ENCODE measurements around the gene UCK2. TPM values are rescaled to one million over a fixed set of nuclear protein-coding genes. Genes with fewer than 3 reads are reported as not detected.
A peak's percentile ranks its signal among the peaks of the same experiment; 100 is the strongest.

UCK2 gene
- total RNA-seq, 1 donor from 2014 or later = 30.3 TPM

DNA sequence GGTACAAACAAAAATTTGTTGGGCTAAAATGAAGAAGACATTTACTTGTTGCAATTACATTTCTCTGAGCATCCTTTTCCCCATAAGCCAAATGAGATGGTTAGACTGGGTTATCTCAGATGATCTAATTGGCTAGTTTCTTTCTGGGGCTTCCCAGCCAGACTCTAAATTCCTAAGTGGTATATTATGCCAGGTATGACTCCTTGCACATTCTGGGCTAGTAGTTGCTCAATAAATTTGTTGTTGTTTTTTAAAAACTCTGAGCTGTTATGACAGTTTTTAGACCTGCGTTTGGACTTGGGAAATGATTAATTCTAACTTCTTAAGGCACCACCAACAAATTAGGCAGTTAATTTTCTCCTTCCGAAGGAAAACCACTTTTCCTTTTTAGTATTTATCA lies 66.1 kb downstream of the UCK2 start:
- Histone ChIP-seq H3K27me3 (no peaks in the 10 kb centered on the region), H3K4me3 (no peak overlapping the region), H3K27ac (no peak overlapping the region), H3K9me3 (no peaks in the 10 kb centered on the region), H3K4me1 (peaks cover 9 to 25% of the 10 kb centered on the region in 2 donors), H3K36me3 (peaks cover 0 to 17% of the 10 kb centered on the region in 2 donors)
- no peak for TF ChIP-seq CTCF (IDR thresholded peaks at IDR 0.05)
- intact Hi-C loops (cut with DNase I) = no loop called here
- no peak for DNase-seq (ENCODE audit: low spot score in 2 of 2)

GRCh38 chr1:165894591-165894990 lies 67.2 kb downstream of the UCK2 start:
- Histone ChIP-seq H3K4me3 (no peak overlapping the region), H3K36me3 (peaks cover 0 to 17% of the 10 kb centered on the region in 2 donors), H3K27me3 (no peaks in the 10 kb centered on the region), H3K27ac (peak overlapping the region; percentile 93 to 95), H3K4me1 (peaks cover 11 to 33% of the 10 kb centered on the region in 2 donors), H3K9me3 (no peaks in the 10 kb centered on the region)
- no peak for TF ChIP-seq CTCF (IDR thresholded peaks at IDR 0.05)
- DNase-seq (ENCODE audit: low spot score in 2 of 2) = no peak
- intact Hi-C loops (cut with DNase I) = no loop called here

- H3K27me3 ChIP-seq = no peaks in the 10 kb centered on the region
- H3K9me3 ChIP-seq = no peaks in the 10 kb centered on the region
- H3K36me3 ChIP-seq = peaks cover 0 to 17% of the 10 kb centered on the region in 2 donors
- intact Hi-C loops (cut with DNase I) = no loop called here
- no peak for DNase-seq (ENCODE audit: low spot score in 2 of 2)
- H3K4me1 ChIP-seq = peaks cover 19 to 42% of the 10 kb centered on the region in 2 donors
- peak overlapping the region; percentile 93 to 95 for H3K27ac ChIP-seq
- H3K4me3 ChIP-seq = no peak overlapping the region
- no peak for TF ChIP-seq CTCF (IDR thresholded peaks at IDR 0.05)
Observed at GRCh38 chr1:165895451-165895871, 68.0 kb downstream of the UCK2 start.

DNA sequence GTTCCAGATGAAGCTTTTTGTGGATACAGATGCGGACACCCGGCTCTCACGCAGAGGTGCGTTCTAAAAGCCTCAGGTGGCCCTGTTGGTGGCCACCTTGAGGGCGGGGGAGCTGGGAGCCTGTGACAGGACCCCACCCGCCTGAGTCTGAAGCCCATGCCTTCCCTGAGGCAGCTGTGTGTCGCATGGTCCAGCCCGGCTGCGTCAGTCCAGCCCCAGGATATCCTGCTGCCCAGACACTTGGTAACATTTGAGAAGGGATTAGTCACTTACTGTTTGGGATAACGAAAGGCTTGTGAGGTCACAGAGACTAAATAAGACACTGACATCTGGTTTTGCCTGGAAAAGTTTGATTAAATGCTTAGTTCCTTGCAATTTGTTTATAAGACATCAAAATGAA lies 68.9 kb downstream of the UCK2 start:
- H3K27ac ChIP-seq = peak overlapping the region; percentile 93 to 95

DNA sequence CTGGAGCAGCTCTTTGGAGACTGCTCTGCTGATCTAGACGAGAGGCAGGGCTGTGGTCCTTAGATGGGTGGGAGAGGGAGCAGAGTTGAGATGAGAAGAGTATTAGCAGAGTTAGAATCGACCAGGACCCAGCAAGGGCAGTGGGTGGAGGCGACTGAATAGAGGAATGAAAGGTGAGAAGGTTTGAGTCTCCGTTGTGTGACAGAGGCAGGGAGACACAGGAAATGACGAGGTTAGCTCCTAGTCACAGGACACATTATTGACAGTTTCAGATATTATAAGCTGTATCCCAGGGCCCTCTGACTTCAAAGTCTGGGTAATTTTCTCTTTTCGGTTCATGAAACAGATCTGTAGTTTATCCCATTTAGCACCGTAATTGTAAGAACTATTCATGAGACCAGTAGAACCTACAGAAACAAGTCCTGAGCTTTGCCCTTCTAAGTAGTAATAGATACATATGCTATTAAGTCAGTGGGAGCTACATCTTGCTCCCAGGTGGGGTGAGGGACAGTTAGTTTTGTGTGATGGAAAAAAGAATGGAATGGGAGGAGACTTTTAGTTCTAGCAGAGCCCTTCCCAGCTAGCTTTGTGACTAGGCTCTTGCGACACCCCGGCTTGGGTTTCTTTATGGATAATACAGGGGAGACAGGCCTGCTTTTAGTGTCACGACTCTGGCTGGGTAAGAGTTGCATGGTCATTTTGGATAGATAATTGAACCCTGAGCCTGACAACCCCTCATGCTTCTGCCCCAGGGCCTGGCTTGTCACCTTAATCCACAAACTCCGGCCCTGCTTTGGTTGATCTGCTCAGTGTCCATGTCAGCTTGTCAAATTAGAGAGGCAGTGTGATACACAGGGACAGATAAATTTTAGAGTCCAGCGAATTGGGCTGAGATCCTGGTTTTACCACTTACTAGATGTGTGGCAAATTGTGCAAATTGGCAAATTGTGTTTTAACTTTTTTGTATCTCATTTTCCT lies 70.2 kb downstream of the UCK2 start:
- peak overlapping the region; percentile 93 to 95 for H3K27ac ChIP-seq
- no peak for TF ChIP-seq CTCF (IDR thresholded peaks at IDR 0.05)
- peaks cover 21 to 47% of the 10 kb centered on the region in 2 donors for H3K4me1 ChIP-seq
- intact Hi-C loops (cut with DNase I) = loop anchor here (2.0 kb wide), 3 partner anchors 201 to 299 kb away; partner anchors contain the start of gene MGST3
- H3K36me3 ChIP-seq = peaks cover 0 to 3% of the 10 kb centered on the region in 2 donors
- no peak for DNase-seq (ENCODE audit: low spot score in 2 of 2)
- no peak overlapping the region for H3K4me3 ChIP-seq
- no peaks in the 10 kb centered on the region for H3K9me3 ChIP-seq
- H3K27me3 ChIP-seq = no peaks in the 10 kb centered on the region

More for the DNA sequence above, 68.9 kb downstream of the UCK2 start:
- DNase-seq (ENCODE audit: low spot score in 2 of 2) = peak; percentile 60 to 81
- no peaks in the 10 kb centered on the region for H3K27me3 ChIP-seq
- intact Hi-C loops (cut with DNase I) = no loop called here
- H3K36me3 ChIP-seq = peaks cover 0 to 16% of the 10 kb centered on the region in 2 donors
- TF ChIP-seq CTCF (IDR thresholded peaks at IDR 0.05) = no peak
- no peak overlapping the region for H3K4me3 ChIP-seq
- H3K4me1 ChIP-seq = peaks cover 21 to 47% of the 10 kb centered on the region in 2 donors
- H3K9me3 ChIP-seq = no peaks in the 10 kb centered on the region

Data from ascending aorta (tissue), 2 donors.